Measurements from ENCODE around the gene CSE1L.

CSE1L gene

DNA sequence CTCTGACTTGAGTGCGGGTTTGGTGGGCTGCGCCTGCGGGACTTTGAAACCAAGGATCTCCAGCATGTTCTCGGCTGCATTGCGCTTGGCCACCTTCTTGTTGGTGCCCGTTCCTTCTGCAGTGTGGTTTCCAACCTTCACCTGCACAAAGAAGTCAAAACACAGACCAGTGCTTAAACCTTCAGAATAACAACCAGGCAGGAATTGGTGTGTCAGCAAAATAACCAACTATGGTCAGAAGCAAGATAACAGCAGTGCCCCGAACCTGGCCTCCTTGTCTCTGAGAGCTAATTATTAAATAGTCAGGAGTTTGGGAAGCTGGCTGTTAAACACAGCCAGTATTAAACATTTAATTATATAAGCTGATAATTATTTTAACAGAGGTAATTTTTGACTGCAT is 73.9 kb downstream of the CSE1L start:
- TF ChIP-seq, protein P1, sequence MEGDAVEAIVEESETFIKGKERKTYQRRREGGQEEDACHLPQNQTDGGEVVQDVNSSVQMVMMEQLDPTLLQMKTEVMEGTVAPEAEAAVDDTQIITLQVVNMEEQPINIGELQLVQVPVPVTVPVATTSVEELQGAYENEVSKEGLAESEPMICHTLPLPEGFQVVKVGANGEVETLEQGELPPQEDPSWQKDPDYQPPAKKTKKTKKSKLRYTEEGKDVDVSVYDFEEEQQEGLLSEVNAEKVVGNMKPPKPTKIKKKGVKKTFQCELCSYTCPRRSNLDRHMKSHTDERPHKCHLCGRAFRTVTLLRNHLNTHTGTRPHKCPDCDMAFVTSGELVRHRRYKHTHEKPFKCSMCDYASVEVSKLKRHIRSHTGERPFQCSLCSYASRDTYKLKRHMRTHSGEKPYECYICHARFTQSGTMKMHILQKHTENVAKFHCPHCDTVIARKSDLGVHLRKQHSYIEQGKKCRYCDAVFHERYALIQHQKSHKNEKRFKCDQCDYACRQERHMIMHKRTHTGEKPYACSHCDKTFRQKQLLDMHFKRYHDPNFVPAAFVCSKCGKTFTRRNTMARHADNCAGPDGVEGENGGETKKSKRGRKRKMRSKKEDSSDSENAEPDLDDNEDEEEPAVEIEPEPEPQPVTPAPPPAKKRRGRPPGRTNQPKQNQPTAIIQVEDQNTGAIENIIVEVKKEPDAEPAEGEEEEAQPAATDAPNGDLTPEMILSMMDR (IDR thresholded peaks at IDR 0.05): no peak

DNA sequence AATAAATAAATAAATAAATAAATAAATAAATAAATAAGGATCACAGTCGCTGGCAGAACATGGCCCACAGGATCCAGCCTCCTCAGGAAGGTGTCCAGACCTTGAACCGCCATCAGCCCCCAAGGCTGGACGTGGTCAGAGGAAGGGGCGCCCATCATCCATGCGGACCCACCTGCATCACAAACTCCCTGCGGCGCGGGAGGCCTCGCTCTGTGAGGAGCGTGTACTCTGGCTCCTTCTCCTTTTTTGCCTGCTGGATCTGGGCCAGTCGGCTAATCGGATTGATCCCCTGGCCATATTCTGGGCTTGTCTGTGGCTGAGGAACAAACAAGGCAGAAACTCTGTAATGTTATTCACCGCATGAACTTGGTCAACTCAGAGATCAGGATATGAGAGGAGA is 76.8 kb downstream of the CSE1L start:
- TF ChIP-seq, protein P1 (IDR thresholded peaks at IDR 0.05): no peak

DNA sequence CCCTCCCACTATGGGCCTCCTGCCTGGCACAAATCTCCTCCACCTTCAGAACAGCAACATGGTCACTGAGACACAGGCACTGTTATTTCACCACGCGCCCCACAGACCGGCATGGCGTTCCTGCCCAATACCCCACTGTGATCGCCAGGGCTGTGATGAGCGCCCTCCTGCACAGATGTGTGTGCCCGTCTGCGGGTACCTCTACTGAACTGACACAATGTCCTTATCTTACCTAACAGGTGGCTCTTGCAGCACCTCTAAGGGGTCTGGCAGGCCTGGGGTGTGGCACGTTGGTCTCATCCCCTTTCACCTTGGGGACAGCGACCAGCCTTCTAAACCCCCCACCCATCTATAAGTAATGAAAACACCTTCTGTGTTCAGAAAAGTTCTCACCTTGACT is 77.9 kb downstream of the CSE1L start:
- TF ChIP-seq, protein P1 (IDR thresholded peaks at IDR 0.05): no peak

DNA sequence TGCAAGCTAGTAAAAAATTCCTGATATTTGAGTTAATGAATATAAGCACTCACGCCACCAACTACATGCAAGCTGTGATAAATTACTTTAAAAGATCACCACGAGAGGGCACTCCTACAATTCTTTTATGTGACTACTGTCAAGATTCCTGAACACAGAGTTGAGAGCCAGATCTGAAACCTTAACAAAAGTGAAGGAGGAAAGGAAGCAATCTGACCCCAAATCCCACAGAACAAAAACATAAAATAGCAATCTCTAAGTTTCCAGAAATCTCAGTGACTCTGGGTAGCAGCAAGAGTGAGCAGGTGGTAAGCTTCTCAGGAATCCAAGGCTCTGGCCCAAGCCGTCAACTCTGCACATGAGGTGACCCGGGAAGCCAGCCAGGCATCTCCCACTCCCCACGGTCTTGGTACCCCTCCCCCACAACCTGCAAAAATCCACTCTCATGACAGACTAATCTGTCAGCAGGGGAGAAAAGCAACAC is 86.9 kb downstream of the CSE1L start:
- TF ChIP-seq, protein P1 (IDR thresholded peaks at IDR 0.05): peak; percentile 70

DNA sequence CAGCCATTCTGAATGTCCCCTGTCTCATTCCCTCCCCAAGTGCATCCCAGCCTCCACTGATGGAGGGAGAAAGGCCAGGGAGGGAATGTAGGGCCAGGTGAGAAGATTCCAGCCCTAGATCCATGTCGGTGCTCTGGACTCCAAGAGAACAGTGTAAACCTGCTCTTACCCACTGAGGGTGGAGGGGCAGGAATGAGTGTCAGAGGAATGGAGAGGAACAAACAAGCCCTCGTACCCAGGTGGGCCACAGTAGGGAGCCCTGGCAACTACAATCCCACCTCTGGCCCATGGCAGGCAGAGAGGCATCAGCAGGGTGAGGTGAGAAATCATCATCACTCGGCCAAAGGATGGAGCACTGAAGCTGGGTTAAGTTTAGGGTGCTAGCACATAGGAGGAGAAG is 87.5 kb downstream of the CSE1L start:
- TF ChIP-seq, protein P1 (IDR thresholded peaks at IDR 0.05): no peak

DNA sequence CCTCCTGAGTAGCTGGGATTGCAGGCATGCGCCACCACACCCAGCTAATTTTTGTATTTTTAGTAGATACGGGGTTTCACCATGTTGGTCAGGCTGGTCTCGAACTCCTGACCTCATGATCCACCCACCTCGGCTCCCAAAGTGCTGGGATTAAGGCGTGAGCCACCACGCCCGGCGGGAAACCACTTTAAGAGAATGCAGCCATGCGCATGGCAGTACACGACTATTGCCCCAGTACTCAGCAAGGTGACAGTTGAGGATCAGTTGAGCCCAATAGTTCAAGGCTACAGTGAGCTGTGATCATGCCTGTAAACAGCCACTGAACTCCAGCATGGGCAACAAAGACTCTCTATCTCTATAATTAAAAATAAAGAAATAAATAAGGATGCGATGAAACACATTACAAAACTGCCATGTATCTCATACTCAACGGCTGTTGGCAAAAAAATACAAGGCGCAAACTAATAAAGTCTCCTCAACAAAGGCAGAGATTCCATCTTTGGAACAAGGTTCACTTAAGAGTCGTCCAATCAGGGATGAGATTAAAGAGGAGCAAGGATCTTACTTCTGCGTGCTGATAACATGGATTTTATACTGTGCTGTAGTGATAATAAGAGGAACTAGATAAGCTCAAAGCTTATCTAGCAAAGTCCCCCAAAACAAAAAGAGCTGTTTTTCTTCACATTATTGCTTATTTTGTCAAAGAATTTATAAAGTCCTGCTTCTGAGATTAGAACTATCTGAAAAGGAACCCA is 90.9 kb downstream of the CSE1L start:
- TF ChIP-seq, protein P1 (IDR thresholded peaks at IDR 0.05): no peak

DNA sequence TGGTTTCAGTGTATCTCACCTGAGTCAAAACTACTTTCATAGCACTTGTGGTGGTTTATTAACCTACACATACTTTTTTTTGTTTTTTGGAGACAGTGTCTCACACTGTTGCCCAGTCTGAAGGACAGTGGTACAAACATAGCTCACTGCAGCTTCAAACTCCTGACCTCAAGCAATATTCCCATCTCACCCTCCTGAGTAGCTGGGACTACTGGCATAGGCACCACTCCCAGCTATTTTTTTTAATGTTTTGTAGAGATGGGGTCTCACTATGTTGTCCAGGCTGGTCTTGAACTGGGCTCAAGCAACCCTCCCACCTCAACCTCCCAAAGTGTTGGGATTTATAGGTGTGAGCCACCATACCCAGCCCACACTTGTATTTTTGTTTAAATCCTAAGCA is 92.3 kb downstream of the CSE1L start:
- TF ChIP-seq, protein P1 (IDR thresholded peaks at IDR 0.05): no peak
